HG03354 (cell line): ENCODE data around the gene SLC2A4.
"Not testable (repeated sequence)": the region's sequence is repeated elsewhere in the genome, so short reads cannot be mapped to it uniquely, and the experiment has no call there.

ENCODE experiments used
- ATAC-seq: cut with Tn5 transposase; IDR thresholded peaks from one replicate; pipeline ENCODE4 v1.9.1; 2021; ENCODE audit warnings: mild to moderate bottlenecking; ENCODE audit not compliant: unreplicated experiment, poor library complexity, severe bottlenecking

The SLC2A4 gene

DNA sequence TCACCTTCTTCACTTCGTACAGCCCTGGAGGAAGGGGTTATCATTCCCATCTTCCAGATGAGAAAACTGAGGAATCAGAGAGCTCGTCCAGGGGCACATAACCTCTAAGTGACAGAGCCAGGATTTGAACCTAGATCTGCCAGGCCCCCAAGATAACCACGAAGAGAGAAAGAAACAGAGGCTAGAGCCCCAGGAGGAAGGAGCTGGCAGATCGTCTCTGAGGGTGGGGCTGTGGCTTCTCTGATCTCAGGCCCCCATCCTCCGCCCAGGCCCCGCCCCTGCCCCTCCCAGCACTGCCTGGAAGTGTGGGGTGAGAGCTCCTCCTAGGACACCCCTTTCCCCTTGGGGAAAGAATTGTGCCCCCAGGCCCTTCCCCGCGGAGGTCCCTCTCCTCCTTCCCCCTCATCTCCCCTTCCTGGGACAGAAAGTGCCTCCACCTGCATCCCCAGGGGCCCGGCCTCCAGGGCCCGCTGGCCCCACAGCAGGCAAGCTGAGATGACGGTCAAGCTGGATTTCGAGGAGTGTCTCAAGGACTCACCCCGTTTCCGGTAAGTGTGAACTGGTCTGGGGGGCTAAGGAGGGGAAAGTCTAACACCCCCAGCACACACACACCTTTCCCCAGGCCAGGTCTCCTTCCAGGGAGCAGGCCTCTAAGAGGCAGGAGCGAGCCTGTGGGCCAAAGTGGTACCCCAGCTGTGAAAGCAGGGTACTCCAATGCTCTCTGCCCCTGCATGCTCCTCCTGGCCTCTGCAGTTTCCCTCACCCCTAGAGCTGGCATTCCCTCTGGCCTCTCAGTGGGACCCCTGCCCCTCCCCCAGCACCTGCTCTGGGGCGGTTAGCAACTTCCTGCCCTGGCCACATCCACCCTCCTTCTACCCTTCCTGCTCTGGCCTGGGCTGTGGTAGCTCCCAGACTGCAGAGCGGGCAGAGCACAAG, 55.0 kb downstream of the SLC2A4 start, which contains the start of gene ACAP1:
Gene ACAP1, plus strand, starts transcription at position 290 of the 936 bp plus-strand sequence. Its CDS starts 206 bp downstream, at position 496.
- peak; percentile 67 for ATAC-seq

DNA sequence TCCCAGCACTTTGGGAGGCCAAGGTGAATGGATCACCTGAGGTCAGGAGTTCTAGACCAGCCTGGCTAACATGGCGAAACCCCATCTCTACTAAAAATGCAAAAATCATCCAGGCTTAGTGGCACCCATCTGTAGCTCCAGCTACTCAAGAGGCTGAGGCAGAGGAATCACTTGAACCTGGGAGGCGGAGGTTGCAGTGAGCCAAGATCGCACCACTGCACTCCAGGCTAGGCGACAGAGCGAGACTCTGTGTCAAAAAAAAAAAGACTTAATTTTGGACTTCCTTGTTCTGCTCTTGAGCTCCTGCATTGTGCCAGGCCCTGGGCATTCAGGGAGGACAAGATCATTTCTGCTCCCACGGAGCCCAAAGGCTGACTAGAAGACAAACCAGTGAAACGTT, 56.1 kb downstream of the SLC2A4 start:
- not testable (repeated sequence) for ATAC-seq
